Ramos (cell line): ENCODE results near the gene CDA.

Experiments
- in situ Hi-C: fragments of 300-500 bp; cut with MboI; formaldehyde crosslinking; loops from one replicate; pipeline ENCODE4 v1.14.3; 2022; ENCODE audit warnings: low sequenced_read_pairs; ENCODE audit not compliant: unreplicated experiment

CDA gene

DNA sequence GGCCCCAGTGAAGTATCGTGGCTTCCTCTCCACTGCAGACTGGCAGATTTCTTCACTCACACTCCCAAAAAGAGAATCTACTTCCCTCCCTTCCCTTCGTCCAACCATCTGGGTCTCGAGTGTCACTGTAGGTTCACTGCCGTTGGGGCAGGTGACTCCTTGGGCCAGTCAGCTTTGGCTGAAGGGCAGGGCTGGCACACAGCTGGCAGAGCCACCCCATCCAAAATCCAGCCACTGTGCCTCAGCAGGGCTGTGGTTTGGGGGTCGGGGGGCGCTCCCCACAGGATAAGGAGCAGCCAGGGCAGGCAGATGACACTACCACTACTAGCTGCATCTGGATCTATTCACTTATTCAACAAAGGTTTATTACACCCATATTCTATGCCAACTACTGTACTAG is 54.2 kb downstream of the CDA start:
- in situ Hi-C loops: no loop called here

DNA sequence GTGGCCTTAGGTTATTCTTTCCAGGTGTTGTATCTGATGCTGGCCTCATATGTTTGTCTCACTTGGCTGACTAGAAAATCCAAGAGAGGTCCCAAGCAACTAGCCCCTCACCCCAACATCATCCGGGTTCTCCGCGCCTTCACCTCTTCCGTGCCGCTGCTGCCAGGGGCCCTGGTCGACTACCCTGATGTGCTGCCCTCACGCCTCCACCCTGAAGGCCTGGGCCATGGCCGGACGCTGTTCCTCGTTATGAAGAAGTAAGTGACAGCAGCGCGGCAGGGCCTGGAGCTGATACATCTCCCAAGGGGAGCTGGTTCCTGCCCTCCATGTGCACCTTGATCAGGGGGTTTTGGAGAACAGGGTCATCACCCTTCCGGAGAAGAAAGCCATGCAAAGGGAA is 55.5 kb downstream of the CDA start:
- in situ Hi-C loops: no loop called here

DNA sequence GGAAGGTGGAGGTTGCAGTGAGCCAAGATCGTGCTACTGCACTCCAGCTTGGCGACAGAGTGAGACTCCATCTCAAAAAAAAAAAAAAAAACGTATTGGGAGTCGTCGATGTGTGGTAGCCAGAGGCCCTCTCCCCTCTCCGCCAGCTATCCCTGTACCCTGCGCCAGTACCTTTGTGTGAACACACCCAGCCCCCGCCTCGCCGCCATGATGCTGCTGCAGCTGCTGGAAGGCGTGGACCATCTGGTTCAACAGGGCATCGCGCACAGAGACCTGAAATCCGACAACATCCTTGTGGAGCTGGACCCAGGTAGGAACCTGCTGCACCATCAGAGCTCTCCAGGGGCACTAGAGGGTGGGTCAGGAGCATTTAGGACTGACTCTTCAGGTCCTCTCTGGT is 56.5 kb downstream of the CDA start:
- in situ Hi-C loops: no loop called here

DNA sequence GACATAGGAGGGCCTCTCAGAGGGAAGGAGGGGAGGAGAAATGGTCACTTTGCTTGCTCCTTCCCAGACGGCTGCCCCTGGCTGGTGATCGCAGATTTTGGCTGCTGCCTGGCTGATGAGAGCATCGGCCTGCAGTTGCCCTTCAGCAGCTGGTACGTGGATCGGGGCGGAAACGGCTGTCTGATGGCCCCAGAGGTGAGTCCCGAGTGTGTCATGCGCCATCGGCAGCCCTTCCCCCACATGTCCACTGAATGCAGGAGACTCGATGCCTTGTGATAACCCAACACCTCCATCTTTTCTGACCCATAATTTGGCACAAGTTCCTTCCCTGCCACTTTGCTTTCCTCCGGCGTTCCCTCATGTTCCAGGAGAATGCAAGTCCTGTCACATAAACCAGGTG is 59.5 kb downstream of the CDA start:
- in situ Hi-C loops: no loop called here

DNA sequence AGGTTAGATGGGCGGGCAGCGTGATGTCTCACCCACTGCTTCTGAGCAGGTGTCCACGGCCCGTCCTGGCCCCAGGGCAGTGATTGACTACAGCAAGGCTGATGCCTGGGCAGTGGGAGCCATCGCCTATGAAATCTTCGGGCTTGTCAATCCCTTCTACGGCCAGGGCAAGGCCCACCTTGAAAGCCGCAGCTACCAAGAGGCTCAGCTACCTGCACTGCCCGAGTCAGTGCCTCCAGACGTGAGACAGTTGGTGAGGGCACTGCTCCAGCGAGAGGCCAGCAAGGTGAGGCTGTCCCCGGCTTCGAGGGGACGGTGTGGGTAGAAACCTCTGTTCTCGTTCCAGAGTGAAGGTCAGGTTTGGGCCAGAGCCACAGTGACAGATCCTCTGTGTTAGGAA is 60.0 kb downstream of the CDA start:
- in situ Hi-C loops: no loop called here

DNA sequence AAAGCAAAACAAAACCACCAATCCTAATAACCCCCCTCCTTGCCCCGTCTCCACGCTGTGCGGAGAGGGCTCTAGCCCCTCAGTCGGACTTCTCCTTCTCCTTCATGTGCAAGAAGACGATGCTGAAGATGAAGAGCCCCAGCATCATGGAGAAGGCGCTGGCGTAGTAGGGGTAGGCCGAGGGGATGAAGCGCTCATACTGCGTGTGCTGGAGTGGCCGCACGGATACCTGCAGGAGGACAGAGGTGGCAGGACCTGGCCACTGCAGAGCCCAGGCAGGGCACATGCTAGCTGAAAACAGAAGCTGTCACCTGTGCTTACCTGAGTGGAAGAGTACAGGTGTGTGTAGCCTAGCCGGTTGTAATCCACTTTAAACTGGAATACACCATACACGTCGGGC is 63.4 kb downstream of the CDA start:
- in situ Hi-C loops: no loop called here

DNA sequence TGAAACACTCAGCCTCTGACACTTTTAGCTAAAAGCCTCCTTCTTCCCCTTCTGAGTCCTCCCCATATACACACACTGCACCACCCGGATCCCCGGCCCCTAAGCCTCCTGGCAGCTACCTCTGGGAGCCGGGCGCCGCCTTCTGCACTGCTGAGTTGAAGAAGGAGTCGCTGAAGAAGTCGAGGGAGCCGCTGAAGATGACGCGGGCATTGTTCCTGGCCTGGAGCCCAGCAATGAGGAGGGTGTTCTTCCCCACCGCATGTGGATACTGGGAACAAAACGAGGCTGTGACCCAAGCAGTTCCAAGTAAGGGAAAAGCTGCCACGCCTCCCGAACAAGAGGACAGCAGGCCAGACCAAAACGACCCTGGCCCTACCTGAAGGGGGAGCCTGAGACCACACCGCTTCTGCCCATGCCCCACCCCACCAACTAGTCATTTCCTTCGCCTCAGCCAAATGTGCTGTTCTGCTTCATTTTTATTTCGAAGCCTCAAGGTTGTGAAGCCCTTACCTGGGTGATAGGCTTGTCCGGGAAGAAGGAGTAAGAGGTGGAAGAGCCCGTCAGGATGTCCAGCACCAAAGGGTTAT is 65.3 kb downstream of the CDA start:
- in situ Hi-C loops: no loop called here

DNA sequence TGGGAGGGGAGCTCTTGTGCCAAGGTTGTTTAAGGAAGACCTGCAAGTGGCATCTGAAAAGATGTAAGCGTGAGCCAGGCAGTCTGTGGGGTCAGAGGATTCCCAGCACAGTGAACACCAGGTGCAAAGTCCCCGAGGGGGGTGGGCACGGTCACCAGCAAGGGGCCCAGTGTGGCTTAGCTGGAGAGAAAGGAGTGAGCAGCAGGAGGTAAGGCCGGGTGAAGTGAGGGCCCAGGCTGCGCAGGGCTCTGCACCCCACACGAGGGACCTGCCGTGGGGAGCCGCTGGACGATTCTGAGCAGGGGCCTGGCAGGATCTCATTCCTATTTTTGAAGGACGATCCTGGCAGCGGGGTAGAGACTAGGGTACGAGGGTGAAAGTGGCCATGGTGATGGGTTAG is 68.1 kb downstream of the CDA start:
- in situ Hi-C loops: no loop called here

DNA sequence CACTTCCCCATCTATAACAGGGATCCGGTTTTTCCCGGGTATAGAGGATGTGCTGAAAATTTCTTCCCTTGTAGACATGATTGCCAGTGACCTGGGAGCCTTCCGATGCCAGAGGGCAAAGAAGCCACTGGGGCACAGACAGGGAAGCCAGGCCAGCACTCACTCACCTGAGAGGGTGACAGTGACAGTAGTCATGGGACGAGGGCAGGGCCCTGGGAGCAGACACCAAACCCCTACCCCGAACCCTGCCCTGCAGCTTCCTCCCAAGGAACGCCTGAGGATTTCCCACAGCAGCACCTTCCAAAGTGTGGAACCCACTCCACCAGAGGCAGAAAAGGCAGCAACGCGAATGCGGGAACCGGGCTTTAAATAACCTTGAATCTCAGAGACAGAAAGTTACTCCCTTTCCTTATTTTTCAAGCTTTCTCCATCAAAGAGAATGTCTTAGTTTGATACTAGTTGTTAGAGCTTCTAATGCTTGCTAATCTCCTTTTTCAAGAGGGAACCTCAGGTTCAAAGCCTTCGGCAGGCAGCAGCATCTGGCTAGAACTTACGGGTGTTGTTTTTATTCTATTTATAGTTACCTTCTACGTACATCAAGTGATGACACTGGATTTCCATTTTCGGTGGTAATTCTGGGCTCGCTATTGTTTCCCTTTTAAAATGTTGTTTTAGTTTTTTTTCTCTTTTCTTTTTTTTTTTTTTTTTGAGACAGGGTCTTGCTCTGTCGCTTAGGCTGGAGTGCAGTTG is 69.4 kb downstream of the CDA start:
- in situ Hi-C loops: no loop called here

DNA sequence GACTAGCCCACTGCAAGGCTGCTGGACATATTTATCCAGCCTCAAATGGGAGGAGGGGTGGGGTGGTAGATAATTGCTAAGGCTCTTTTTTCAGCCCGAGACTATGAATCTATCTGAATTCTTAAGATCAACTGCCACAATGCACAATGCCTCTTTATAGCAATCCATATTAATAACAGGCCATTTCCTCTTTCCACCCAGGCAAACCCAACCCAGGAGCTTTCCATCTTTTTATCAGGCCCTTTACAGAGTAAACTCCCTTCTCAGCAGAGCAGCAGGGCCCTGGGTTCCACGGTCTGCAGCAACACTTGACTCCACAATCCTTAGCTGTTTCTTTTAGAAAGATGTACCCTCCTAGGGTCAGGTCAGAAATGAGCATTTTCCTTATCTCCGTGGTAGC is 71.5 kb downstream of the CDA start:
- in situ Hi-C loops: no loop called here

DNA sequence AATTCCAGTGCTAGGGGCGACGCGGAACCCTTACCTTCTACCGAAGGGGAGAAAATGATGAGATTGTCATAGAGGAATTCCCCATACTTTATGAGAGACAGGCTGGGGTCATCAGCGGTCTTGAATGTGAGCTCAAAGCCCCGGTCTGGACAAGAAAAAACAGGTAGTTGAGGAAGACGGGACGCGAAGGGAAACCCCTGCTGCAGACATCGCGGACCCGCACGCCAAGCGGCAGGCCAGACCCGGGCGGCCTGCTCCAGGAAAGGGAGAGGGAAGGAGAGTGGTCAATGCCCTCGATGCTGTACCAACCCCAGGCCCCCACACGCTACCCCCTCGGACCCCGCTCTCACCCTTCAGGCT is 71.9 kb downstream of the CDA start:
- in situ Hi-C loops: no loop called here

DNA sequence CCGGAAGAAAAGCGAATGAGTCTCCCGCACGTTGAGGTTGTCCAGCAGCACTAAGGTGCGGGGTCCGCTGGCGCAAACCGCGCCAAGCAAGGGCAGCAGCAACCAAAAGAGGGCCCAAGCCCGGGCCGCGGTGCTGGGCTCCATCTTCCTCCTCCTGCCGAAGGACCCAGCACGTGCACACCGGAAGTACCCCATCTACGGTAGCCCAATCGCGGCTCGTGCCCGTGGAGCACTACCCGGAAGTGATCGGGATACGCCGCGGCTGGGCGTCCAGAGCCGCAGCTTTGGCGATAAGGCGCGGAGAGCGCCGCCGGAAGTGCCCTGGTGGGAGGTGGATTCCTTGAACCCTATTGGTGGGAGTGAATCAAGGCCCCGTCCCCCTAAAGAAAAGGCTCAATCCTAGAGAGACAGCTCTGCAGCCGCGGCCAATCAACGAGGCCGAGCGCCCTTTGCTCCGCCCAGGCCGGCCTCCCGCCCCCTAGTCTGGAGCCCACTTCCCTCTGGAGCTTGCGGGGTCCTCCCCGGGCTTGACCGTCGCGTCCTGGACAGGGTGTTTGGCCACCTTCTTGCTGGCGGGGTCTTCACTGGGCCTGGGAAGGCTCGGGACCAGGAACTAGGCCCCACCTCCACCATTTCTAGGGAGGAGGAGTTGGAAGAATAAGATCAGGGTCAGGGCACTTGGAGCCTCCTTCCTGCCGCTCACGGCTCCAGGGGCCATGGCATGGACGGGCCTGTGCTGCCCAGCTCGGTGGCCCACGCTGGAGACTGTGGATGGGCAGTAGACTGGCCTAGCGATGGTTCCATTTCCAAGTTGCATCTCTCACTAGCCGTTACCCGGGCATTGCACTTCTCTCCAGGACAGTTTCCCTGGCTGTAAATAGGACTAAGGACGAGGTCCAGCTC is 72.6 kb downstream of the CDA start, which contains the start of gene DDOST:
TSS of gene DDOST (minus strand) at position 163 of the 903 bp plus-strand sequence. CDS start at position 144, 19 bp downstream.
- in situ Hi-C loops: no loop called here

DNA sequence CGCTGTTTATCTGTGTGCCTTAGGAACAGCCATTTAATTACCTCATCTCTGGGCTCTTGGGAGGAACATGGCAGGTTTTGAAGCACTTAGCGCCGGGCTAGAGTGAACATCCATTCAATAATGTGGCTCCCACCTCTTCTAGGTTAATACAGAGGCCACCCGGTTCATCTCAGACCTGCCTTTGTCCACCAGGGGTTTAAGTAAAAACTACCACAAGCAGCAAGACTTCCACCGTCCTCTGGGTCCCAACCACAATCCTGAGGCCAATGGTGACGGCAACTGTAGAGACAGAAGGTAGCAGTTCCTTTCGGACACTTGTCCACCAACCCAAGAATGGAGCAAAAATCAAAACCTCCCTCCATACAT is 73.2 kb downstream of the CDA start:
- in situ Hi-C loops: no loop called here

DNA sequence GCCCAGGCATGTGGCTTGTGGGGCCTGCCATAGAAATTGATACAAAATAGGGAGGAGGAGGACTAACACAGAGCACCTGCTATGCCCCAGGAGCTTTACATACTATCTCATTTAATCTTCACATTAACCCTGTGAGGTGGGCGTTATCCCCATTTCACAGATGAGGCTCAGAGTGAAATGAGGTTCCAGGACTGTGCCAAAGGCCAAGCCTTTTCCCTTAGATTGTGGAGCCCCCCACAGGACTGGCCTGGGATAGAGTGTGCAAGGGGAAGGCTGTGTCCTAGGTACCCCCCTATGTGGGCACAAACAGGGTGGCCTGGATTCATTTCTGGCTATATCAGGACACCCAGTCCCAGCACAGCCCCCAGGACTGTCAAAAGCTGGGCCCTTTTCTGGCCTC is 74.5 kb downstream of the CDA start:
- in situ Hi-C loops: no loop called here

DNA sequence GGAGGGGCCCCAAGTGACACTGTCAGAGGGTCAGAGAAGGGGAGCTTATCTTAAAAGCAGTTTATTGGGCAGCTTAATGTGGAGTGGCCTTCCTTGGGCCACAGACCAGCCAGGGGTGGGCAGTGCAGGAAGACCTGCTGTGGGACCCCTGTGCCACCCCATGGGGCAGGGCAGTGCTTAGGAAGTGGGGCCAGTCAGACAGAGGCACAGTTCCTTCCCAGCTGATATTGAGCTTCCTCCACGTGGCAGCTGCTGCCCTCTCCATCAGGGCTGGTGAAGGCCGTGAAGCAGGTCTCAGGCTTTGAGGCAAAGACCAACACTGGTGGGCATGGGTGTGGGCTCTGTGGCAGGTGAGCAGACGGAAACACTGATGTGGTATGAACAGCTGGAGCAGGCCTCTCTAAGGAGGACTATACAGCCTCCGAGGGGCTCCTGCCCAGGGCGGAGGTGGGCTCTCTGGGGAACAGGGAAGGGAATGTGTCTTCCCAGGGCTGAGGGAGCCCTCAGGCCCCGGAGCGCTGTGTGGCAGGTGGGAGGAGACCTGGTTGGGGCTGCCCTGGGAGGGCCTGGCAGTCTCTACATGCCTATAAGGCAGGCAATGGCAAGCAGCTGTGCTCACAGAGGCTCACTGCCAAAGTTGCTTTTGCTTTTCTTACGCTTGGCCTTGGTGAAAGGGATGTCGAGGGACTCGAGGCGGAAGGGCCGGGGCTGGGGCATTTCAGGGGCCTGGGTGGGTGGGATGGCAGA is 75.2 kb downstream of the CDA start:
- in situ Hi-C loops: no loop called here

DNA sequence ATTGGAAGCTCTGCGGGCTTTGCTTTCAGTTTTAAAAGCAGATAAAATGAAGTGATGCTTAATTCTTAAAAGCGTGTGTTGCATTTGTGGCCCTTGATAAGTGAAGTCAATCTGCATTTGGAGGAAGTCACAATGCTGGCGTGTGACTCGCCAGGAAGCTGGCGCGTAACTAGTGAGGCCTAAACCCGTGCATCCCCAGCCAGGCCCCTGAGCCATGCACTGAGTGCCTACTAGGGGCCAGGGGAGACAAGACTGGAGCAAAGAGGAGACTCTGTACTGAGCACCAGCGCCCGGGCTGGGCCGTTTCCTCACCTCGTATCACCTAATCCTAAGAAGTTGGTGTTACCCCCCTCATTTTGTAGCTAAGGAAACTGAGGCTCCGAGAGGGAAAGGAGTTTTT is 76.8 kb downstream of the CDA start:
- in situ Hi-C loops: no loop called here

DNA sequence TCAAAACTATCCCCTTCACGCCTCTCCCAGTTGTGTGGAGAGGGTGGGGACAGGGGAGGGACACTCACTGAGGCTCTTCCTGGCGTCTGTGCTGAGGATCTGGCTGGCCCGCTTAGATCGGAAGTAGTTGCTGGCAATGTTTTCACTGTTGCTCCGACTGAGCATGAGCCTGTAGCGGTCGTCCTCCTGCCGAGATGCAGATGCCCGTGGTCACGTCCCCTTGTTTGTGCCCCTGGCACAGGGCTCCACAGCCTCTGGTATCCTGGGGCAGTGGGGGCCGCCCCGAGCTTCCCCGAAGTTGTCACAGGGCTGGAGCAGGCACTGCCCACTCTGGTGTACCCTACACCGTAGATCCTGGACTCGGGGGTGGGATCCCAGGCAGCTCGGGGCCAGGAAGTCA is 77.2 kb downstream of the CDA start:
- in situ Hi-C loops: no loop called here

DNA sequence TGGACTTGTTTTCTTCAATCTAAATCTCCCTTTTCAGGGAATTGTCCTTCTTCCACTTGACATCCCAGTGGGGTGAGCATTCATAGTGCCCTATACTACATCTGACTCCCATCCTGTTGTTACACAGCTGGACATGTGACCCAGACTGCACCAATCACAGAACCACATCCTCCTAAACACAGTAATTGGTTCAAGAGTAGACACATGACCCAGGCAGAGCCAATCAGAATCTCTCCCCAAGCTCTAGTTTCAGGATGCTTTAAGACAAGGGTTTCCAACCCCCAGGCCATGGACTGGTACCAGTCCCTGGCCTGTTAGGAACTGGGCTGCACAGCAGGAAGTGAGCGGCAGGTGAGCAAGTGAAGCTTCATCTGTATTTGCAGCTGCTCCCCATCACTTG is 77.9 kb downstream of the CDA start:
- in situ Hi-C loops: no loop called here
